Upper lobe of left lung (tissue), 4 donors: Measurements from ENCODE around the gene GALNT6.

Experiments used
- EP300 ChIP-seq, 4 donors: sonication (generic); formaldehyde crosslinking; IDR thresholded peaks; one replicate each; pipeline ENCODE4 v1.5.1; 2017; ENCODE audit warnings: antibody characterized with exemption in 4 of 4, control low read depth in 2 of 4
- TF ChIP-seq, protein P1 (sequence below), 6 experiments: fragments of 450-650 bp in 4 of 6; fragments of 200-600 bp in 2 of 6; sonication (generic) in 2 of 6; IDR thresholded peaks; one replicate each; pipeline ENCODE4 v1.5.1; 2016 to 2019; ENCODE audit warnings: antibody characterized with exemption in 6 of 6

GRCh38 chr12:51306507-51306906, 84.7 kb downstream of the GALNT6 start:
- TF ChIP-seq EP300 (IDR thresholded peaks at IDR 0.05), result no peak
- TF ChIP-seq, protein P1, sequence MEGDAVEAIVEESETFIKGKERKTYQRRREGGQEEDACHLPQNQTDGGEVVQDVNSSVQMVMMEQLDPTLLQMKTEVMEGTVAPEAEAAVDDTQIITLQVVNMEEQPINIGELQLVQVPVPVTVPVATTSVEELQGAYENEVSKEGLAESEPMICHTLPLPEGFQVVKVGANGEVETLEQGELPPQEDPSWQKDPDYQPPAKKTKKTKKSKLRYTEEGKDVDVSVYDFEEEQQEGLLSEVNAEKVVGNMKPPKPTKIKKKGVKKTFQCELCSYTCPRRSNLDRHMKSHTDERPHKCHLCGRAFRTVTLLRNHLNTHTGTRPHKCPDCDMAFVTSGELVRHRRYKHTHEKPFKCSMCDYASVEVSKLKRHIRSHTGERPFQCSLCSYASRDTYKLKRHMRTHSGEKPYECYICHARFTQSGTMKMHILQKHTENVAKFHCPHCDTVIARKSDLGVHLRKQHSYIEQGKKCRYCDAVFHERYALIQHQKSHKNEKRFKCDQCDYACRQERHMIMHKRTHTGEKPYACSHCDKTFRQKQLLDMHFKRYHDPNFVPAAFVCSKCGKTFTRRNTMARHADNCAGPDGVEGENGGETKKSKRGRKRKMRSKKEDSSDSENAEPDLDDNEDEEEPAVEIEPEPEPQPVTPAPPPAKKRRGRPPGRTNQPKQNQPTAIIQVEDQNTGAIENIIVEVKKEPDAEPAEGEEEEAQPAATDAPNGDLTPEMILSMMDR (IDR thresholded peaks at IDR 0.05), result no peak
